Pulmonary artery endothelial cell (primary cell): ENCODE measurements around the gene C1orf50. TPM values are rescaled to one million over a fixed set of nuclear protein-coding genes. Genes with fewer than 3 reads are reported as not detected.
"Not testable (repeated sequence)": the region's sequence is repeated elsewhere in the genome, so short reads cannot be mapped to it uniquely, and the experiment has no call there.

Source experiments
- DNase-seq: peaks from one replicate; pipeline ENCODE4 v3.0.0-alpha.2; 2011; ENCODE audit warnings: low read depth, low spot score
- total RNA-seq: library from RNA; depleted of rRNA; stranded (reverse); fragments of >200 nt; gene quantifications from 2 replicates; pipeline ENCODE4 v1.2.3, GENCODE V29; 2014

C1orf50 gene
- total RNA-seq, 1 donor from 2014 or later: 2.6 TPM

DNA sequence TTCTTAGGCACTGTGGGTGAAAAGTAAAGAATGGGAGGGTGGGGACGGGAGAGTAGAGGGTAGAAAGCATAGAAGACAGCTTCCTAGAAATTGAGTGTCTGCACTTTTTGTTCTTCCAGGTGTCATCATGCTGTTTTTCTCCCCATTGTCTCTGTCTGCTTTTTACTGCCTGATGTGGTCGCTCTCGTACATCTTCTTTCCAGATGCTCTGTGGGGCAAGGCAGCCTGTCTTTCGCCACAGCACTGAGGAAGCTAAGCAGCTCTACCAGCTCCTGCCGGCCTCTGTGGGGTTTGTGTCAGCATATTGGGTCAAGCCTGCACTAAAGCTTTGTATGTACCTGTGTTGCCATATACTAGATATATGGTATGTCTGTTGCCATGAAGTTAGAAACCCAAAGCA is 30.9 kb downstream of the C1orf50 start:
- DNase-seq: no peak

- no peak for DNase-seq
These were observed 34.9 kb downstream of the C1orf50 start for GRCh38 chr1:42801832-42802473.

GRCh38 chr1:42806171-42806570 is 39.1 kb downstream of the C1orf50 start:
- no peak for DNase-seq

GRCh38 chr1:42806593-42806992 is 39.5 kb downstream of the C1orf50 start:
- no peak for DNase-seq

DNA sequence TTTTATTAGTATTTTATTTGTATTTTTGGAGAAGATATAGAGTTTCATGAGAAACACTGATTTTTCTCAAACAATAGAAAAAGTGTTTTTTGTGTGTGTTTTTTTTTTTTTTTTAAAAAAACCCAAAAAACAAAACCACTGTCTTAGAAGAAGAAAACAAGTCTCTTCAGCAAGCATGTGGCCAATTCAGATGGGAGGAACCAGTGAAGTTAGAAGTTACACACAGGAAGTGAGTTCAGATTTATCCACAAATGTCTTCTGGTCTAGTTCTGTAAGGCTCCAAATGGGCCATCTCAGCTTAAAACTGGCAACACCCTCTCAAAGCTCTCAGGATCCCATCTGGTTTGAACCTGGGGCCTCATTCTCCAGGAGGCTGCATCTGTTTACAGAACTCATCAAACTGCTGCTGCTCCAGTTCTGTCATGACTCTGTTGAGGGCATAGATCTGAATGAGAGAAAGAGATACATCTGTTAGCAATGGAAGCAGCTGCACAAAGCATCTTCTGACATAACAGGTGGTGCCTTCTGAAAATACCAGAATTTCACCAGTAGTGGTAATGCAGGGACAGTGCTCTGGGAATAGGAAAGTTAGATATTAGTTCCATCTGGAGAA is 40.1 kb downstream of the C1orf50 start:
- no peak for DNase-seq

DNA sequence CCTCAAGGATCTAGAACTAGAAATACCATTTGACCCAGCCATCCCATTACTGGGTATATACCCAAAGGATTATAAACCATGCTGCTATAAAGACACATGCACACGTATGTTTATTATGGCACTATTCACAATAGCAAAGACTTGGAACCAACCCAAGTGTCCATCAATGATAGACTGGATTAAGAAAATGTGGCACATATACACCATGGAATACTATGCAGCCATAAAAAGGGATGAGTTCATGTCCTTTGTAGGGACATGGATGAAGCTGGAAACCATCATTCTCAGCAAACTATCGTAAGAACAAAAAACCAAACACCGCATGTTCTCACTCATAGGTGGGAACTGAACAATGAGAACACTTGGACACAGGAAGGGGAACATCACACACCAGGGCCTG is 47.8 kb downstream of the C1orf50 start:
- DNase-seq: not testable (repeated sequence)

DNA sequence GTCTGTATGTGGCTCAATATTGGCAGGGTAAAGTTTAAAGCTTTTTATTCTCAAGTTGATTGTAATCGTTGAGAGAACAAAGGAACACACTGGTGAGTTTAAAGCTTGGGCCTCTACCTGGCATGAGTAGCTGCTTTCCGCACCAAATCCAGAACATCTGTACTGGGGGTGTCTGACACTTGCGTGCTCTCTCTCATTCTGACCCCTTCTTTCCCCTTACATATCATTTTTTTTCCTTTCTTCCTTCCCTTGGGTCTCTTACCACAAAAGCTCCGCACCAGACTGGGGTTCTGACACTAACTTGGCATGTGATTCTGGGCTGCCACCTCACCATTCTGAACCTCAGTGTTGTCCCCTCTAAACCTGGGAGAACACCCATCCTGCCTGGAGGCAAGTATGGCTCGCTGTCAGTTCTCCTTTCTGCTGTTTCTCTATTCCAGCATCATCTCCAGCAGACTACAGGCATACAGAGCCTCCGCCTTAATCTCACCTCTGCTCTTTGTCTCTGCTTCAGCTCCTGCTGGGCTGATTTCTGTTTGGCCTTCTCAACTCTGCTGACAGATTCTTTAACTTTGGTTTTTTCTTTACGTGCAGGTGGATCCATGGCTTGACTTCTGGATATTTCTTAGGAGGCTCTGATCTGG is 49.0 kb downstream of the C1orf50 start:
- no peak for DNase-seq

GRCh38 chr1:42816585-42817439 is 49.8 kb downstream of the C1orf50 start, which contains the start of the genes ERMAP and SVBP:
Gene ERMAP, plus strand, starts transcription at chr1:42817122. Its CDS starts 13,327 bp downstream, at chr1:42830449.
Gene SVBP, minus strand, starts transcription at chr1:42817397. Its CDS starts 853 bp downstream, at chr1:42816544.
- peak; percentile 44 for DNase-seq

DNA sequence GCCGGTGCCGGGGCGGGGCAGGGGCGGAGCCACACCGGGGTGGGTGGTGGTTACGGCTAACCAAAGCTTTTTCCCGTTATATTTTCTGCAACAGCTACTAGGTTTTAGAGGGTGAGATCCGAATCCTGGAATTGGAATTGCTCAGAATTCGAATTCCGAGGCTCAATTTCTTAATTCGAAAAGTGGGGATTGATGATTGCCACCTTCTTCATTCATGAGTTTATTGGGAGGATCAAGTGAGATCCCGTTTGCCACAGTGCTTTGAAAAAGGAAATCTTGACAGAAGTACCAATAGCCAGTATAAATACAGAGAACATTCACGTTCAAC is 50.4 kb downstream of the C1orf50 start:
- DNase-seq: no peak

GRCh38 chr1:42817976-42818375 is 50.9 kb downstream of the C1orf50 start:
- DNase-seq: no peak

DNA sequence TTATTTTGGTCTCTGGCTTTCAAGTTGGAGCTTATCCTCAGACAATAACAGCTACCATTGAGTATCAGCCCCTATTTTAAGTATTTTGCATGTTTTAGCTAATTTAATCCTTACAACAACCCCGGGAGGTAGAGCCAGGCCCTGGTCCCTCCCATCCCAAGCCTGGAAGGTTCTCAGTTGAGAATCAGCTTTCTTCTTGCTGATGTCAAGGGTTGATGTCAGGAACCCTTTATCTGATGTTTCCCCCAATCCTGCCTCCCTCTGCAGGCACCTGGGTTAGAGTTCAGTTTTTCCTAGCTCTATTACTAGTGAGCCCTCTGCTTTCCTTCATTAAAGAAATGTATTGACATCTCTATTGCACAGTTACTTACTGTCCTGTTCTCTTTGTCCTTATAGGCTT is 53.8 kb downstream of the C1orf50 start:
- DNase-seq: no peak

DNA sequence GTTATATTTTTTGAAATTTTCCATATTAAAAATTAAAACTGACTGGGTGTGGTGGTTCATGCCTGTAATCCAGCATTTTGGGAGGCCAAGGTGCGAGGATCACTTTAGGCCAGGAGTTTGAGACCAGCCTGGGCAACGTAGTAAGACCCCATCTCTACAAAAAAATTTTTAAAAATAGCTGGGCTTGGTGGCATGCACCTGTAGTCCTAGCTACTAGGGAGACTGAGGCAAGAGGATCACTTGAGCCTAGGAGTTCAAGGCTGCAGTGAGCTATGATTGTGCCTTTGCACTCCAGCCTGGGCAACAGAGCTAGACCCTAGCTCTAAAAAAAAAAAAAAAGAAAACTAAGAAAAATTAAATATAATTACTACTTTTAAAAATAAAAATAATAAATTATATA is 54.6 kb downstream of the C1orf50 start:
- DNase-seq: no peak

- no peak for DNase-seq
These were observed 55.8 kb downstream of the C1orf50 start for GRCh38 chr1:42822800-42823392.

- DNase-seq: no peak
These were observed 57.5 kb downstream of the C1orf50 start for GRCh38 chr1:42824481-42825035.

DNA sequence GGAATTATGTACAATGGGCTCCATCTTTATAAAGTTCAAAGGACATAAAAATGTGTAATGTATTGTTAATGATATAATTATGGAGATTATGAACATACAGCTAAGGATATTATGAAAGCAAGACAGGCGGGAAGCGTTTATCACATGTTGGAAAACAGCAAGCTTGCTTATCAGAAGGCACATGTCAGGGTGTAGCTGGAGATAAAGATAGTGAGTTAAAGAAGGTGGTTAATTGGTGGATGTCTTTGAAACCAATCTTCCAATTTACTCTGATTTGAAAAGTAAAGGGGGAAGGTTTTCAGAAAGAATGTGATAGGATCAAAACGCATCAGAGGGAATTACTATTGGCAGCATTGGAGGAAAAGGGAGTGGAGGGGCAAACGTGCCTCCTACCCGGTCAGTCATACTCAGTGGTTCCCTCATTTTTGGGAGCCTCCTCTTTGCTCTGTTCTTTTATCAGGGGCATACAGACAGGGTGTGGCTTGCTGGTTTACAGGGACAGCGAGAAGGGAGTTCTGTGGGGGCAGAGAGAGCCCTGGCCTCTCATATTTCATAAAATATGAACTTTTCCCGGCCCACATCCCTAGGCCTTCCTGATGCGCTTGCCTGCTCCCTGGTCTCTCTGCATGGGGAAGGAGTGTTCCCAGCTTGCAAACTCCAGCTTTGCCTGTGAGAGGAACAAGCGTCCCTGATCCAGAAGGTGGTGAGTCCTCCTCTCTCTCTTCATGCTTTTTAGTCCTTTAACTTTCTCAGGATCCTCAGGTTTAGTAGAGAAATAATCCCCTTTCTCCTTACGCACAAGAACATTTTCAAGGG is 58.2 kb downstream of the C1orf50 start:
- DNase-seq: no peak

Other genes with a start within 250 kb of the C1orf50 start
- gene PPIH, start 108.8 kb upstream of the C1orf50 start, total RNA-seq: 33.7 and 39.2 TPM in 2 replicates
- gene YBX1, start 84.8 kb upstream of the C1orf50 start, total RNA-seq: 971 and 997 TPM in 2 replicates
- not detected in 2 replicates for gene CLDN19, start 27.0 kb upstream of the C1orf50 start, total RNA-seq
- 98.8 and 114 TPM in 2 replicates for gene P3H1, start 221 bp upstream of the C1orf50 start, total RNA-seq
- not detected in 2 replicates for gene TMEM269, start 17.7 kb downstream of the C1orf50 start, total RNA-seq
- 5.4 and 6.1 TPM in 2 replicates for gene ERMAP, start 49.9 kb downstream of the C1orf50 start, total RNA-seq
- gene SVBP, start 50.1 kb downstream of the C1orf50 start, total RNA-seq: 11.3 and 14.0 TPM in 2 replicates
- gene ZNF691, start 79.4 kb downstream of the C1orf50 start, total RNA-seq: 6.4 and 10.1 TPM in 2 replicates
- gene SLC2A1, start 191.6 kb downstream of the C1orf50 start, total RNA-seq: 26.7 and 45.4 TPM in 2 replicates